Endothelial cell of umbilical vein (primary cell): ENCODE measurements around the gene NAT10. TPM values are rescaled to one million over a fixed set of nuclear protein-coding genes. Genes with fewer than 3 reads are reported as not detected.

Experiments used
- BruUV-seq: library from RNA; stranded (reverse); fragments of 400-500 nt; replicated peaks from 2 replicates; lab custom pipeline; 2021; lab: Mats Ljungman, UMichigan
- CTCF ChIA-PET: fragments of 300-600, 350-600 bp; sonication (Branson Sonifier 250); formaldehyde crosslinking; loops from one replicate; lab custom pipeline; 2021; ENCODE audit warnings: antibody characterized with exemption, inconsistent platforms; lab: Charles Lee
- POLR2A ChIA-PET: fragments of 300-600, 350-600 bp; sonication (Branson Sonifier 250); formaldehyde crosslinking; loops from one replicate; lab custom pipeline; 2021; ENCODE audit warnings: antibody characterized with exemption, inconsistent platforms; lab: Charles Lee
- DNase-seq: peaks from one replicate; pipeline ENCODE4 v3.0.0-alpha.2; 2011; ENCODE audit warnings: low read depth, low spot score
- FAIRE-seq: peaks from 2 replicates; lab custom pipeline; 2011; peaks lifted over from hg19 to GRCh38; lab: Jason Lieb, UNC
- H2AFZ ChIP-seq: 2 replicates; pipeline ENCODE4 v1.6.0; 2012; ENCODE audit warnings: low read depth, low read length, control low read depth, inconsistent platforms
- H3K27ac ChIP-seq: 2 replicates; pipeline ENCODE4 v1.5.1; 2011; ENCODE audit warnings: low read depth, mild to moderate bottlenecking, control low read depth, low read length, moderate library complexity; ENCODE audit not compliant: insufficient read depth
- H3K27me3 ChIP-seq, 2 experiments: 2 replicates each; pipeline versions ENCODE4 v1.6.0 to v1.6.1; 2011; ENCODE audit warnings: low read length in 2 of 2, mixed read lengths in 1 of 2; ENCODE audit not compliant: control insufficient read depth in 2 of 2, insufficient read depth in 2 of 2
- H3K36me3 ChIP-seq, 2 experiments: 2 replicates in 1 of 2; 3 replicates in 1 of 2; pipeline ENCODE4 v1.5.1; 2011; ENCODE audit warnings: low read length in 2 of 2, mild to moderate bottlenecking in 1 of 2, moderate library complexity in 1 of 2; ENCODE audit not compliant: control insufficient read depth in 2 of 2, insufficient read depth in 2 of 2; ENCODE audit errors: extremely low read depth in 1 of 2
- H3K4me1 ChIP-seq: 3 replicates; pipeline ENCODE4 v1.5.1; 2011; ENCODE audit warnings: mild to moderate bottlenecking, low read length; ENCODE audit not compliant: control insufficient read depth, insufficient read depth; ENCODE audit errors: extremely low read depth
- H3K4me2 ChIP-seq: 2 replicates; pipeline ENCODE4 v1.6.1; 2011; ENCODE audit warnings: low read length, control low read depth, mixed read lengths; ENCODE audit not compliant: insufficient read depth
- H3K4me3 ChIP-seq, 3 experiments: fragments of 200-600 bp in 1 of 3; sonication (generic), shearing (Covaris generic) in 1 of 3; replicated peaks in 1 of 3; 2 replicates each; pipeline ENCODE4 v1.5.1; 2011 to 2016; ENCODE audit warnings: control low read depth in 3 of 3, low read length in 3 of 3, mild to moderate bottlenecking in 2 of 3, inconsistent platforms in 1 of 3, low read depth in 1 of 3, moderate library complexity in 1 of 3; ENCODE audit not compliant: insufficient read depth in 1 of 3
- H3K79me2 ChIP-seq: 2 replicates; pipeline ENCODE4 v1.6.0; 2012; ENCODE audit warnings: low read length, inconsistent platforms; ENCODE audit not compliant: control insufficient read depth, insufficient read depth
- H3K9ac ChIP-seq: replicated peaks from 2 replicates; pipeline ENCODE3; 2011; ENCODE audit warnings: low read length, control low read depth; ENCODE audit not compliant: insufficient read depth; ENCODE audit errors: extremely low read depth
- H3K9me1 ChIP-seq: replicated peaks from 3 replicates; pipeline ENCODE4 v1.6.0; 2011; ENCODE audit warnings: mild to moderate bottlenecking, low read length; ENCODE audit not compliant: control insufficient read depth, insufficient read depth; ENCODE audit errors: extremely low read depth
- H3K9me3 ChIP-seq: replicated peaks from 2 replicates; pipeline ENCODE4 v1.5.1; 2012; ENCODE audit warnings: low read length, inconsistent platforms; ENCODE audit not compliant: control insufficient read depth, insufficient read depth
- H4K20me1 ChIP-seq: replicated peaks from 2 replicates; pipeline ENCODE3; 2011; ENCODE audit warnings: mild to moderate bottlenecking, low read length; ENCODE audit not compliant: control insufficient read depth, insufficient read depth; ENCODE audit errors: extremely low read depth
- GATA2 ChIP-seq: IDR thresholded peaks from 2 replicates; pipeline ENCODE4 v1.7.0; 2011; ENCODE audit warnings: low read depth, mild to moderate bottlenecking, moderate library complexity, mixed read lengths, low read length; ENCODE audit not compliant: insufficient read length, insufficient read depth
- POLR2AphosphoS5 ChIP-seq: IDR thresholded peaks from 2 replicates; pipeline ENCODE4 v1.6.1; 2012; ENCODE audit warnings: low read depth, mild to moderate bottlenecking, control low read depth, low read length, moderate library complexity; ENCODE audit not compliant: insufficient read depth
- dilution Hi-C: fragments of 300-500 bp; cut with MboI; formaldehyde crosslinking; loops from one replicate; pipeline ENCODE4 v1.15.0; 2019; ENCODE audit warnings: low sequenced_read_pairs; ENCODE audit not compliant: extremely low pct_ligation_motif_present
- intact Hi-C: fragments of 100-400 bp; cut with micrococcal nuclease; formaldehyde crosslinking; loops from one replicate; pipeline ENCODE4 v1.10.0; 2022
- polyA plus RNA-seq, 4 experiments: library from polyadenylated mRNA; depleted of rRNA in 3 of 4; stranded (reverse) in 3 of 4; unstranded in 1 of 4; fragments of >200 nt; gene quantifications; 2 replicates each; pipeline versions ENCODE4 v1.2.1 to v1.2.3, GENCODE V29; 2011 to 2012; ENCODE audit warnings: missing spikeins in 1 of 4
- total RNA-seq: library from RNA; stranded (reverse); gene quantifications from 2 replicates; pipeline ENCODE4 v1.2.3, GENCODE V29; 2021

NAT10 gene
- total and polyA plus RNA-seq, 2 donors (not counting 3 experiments of a cell fraction or from before 2014, with no cell fraction given), result 32.0 to 57.6 TPM

DNA sequence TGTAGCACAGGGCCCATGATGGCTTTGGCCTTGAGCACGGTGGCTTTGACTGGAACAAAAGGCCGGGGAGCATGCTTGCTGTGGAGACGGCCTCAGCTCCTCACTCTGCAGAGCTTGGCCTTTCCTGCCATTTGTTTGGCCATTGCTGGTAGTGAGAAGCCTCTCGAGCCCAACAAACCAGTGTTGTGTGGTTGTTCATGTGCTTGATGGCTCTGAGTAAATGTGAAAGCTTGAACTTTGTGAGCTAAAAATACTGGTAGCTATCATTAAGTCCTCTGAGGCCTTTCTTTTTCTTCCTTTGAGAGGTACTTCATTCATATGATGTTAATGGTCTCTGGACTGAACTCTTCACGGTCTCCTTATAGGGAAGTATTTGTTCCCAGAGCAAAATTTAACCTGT is 39.6 kb downstream of the NAT10 start:
- no peak for TF ChIP-seq GATA2
- DNase-seq (no peak), FAIRE-seq (no peak)
- no TSS peak for BruUV-seq
- Histone ChIP-seq H3K36me3 (peaks cover 30 to 50% of the 10 kb centered on the region in 2 experiments), H3K9ac (no peak overlapping the region), H3K9me1 (no peaks in the 10 kb centered on the region), H2AFZ (no peak overlapping the region), H4K20me1 (no peaks in the 10 kb centered on the region), H3K79me2 (no peaks in the 10 kb centered on the region), H3K9me3 (no peaks in the 10 kb centered on the region), H3K4me2 (no peak overlapping the region), H3K27ac (no peak overlapping the region), H3K4me3 (no peak overlapping the region), H3K4me1 (no peaks in the 10 kb centered on the region), H3K27me3 (no peaks in the 10 kb centered on the region)
- ChIA-PET POLR2A (no interaction called here), CTCF (no interaction called here)
- intact Hi-C loops (no loop called here), dilution Hi-C loops (no loop called here)

DNA sequence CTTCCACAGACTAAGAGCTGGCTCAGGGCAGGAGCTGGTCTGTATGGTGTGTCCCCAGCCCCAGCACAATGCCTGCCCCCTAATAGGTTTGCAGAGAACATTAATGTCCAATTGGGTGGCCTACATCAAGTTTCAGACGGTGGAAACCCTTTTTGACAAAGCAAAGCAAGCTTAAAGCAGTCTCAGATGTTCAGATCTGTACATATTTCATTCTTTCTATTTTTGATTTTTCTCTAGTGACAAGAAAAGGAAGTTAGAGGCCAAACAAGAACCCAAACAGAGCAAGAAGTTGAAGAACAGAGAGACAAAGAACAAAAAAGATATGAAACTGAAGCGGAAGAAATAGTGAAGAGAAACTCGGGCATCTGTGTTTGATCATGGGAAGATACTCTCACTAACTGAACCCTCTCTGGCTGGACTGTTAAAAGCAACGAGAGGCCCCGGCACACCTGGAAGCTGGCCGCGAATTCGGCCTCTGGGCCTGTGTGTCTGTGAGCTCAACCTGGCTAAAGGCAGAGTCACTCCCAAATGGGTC is 40.5 kb downstream of the NAT10 start:
- Histone ChIP-seq H3K79me2 (no peaks in the 10 kb centered on the region), H2AFZ (no peak overlapping the region), H3K9me1 (no peaks in the 10 kb centered on the region), H3K27ac (no peak overlapping the region), H3K4me2 (no peak overlapping the region), H3K9ac (no peak overlapping the region), H3K27me3 (no peaks in the 10 kb centered on the region), H3K9me3 (no peaks in the 10 kb centered on the region), H3K4me1 (no peaks in the 10 kb centered on the region), H4K20me1 (no peaks in the 10 kb centered on the region), H3K36me3 (peaks cover 25 to 42% of the 10 kb centered on the region in 2 experiments), H3K4me3 (no peak overlapping the region)
- BruUV-seq, result no TSS peak
- CTCF ChIA-PET, result no interaction called here
- no peak for TF ChIP-seq POLR2AphosphoS5
- POLR2A ChIA-PET, result no interaction called here
- DNase-seq (no peak), FAIRE-seq (no peak)
- dilution Hi-C loops, result no loop called here
- intact Hi-C loops, result no loop called here
